HepG2 (cell line): ENCODE results near the gene KLHL40. TPM values are rescaled to one million over a fixed set of nuclear protein-coding genes. Genes with fewer than 3 reads are reported as not detected.
A peak's percentile ranks its signal among the peaks of the same experiment; 100 is the strongest.

Experiments used
- ATAC-seq: fragments of 200-7000 bp; cut with Tn5 transposase; 3 replicates; pipeline ENCODE4 v1.9.1; 2020; ENCODE audit warnings: mild to moderate bottlenecking, moderate library complexity
- BruUV-seq: library from RNA; stranded (reverse); fragments of 400-500 nt; replicated peaks from 2 replicates; lab custom pipeline; 2021; lab: Mats Ljungman, UMichigan
- CTCF ChIA-PET: fragments of 300-600 bp; formaldehyde crosslinking; extraction: SDS; loops from one replicate; lab custom pipeline; 2021; ENCODE audit warnings: low total read pairs, inconsistent platforms, low intra/inter-chr PET ratio; lab: Yijun Ruan, JAX
- POLR2A ChIA-PET: fragments of 350-600 bp; sonication (Branson Sonifier 250); formaldehyde crosslinking; loops from one replicate; lab custom pipeline; 2020; ENCODE audit warnings: antibody characterized with exemption, inconsistent platforms; lab: Yijun Ruan, JAX
- DNase-seq: peaks from one replicate; pipeline ENCODE4 v3.0.0-alpha.2; 2015; ENCODE audit warnings: low spot score
- FAIRE-seq: peaks from 3 replicates; lab custom pipeline; 2011; peaks lifted over from hg19 to GRCh38; lab: Jason Lieb, UNC
- H2AFZ ChIP-seq: one replicate; pipeline ENCODE4 v1.6.1; 2011; ENCODE audit warnings: low read length, inconsistent platforms
- H3K27ac ChIP-seq: fragments of 300-600 bp; 3 replicates; pipeline ENCODE4 v1.8.0; 2011; ENCODE audit warnings: mixed run types, mild to moderate bottlenecking, mixed read lengths, low read length, inconsistent platforms; ENCODE audit not compliant: insufficient read depth; ENCODE audit errors: extremely low read length
- H3K27me3 ChIP-seq, 2 experiments: fragments of 200-600 bp in 1 of 2; 2 replicates in 1 of 2; 3 replicates in 1 of 2; pipeline versions ENCODE4 v1.6.0 to v1.8.0; 2011; ENCODE audit warnings: low read length in 2 of 2, mild to moderate bottlenecking in 2 of 2, moderate library complexity in 2 of 2, inconsistent platforms in 1 of 2; ENCODE audit not compliant: insufficient read depth in 2 of 2, control insufficient read depth in 1 of 2
- H3K36me3 ChIP-seq, 2 experiments: fragments of 200-600 bp in 1 of 2; replicated peaks in 1 of 2; 2 replicates in 1 of 2; 3 replicates in 1 of 2; pipeline versions ENCODE4 v1.5.1 to v1.8.0; 2011; ENCODE audit warnings: low read length in 2 of 2, inconsistent platforms in 1 of 2; ENCODE audit not compliant: insufficient read depth in 2 of 2, control insufficient read depth in 1 of 2
- H3K4me1 ChIP-seq: 2 replicates; pipeline ENCODE4 v1.5.1; 2012; ENCODE audit warnings: low read length, inconsistent platforms; ENCODE audit not compliant: insufficient read depth
- H3K4me2 ChIP-seq: 2 replicates; pipeline ENCODE4 v1.6.0; 2011; ENCODE audit warnings: low read depth, low read length, inconsistent platforms
- H3K4me3 ChIP-seq, 3 experiments: fragments of 200-600 bp in 1 of 3; sonication (generic), shearing (Covaris generic) in 1 of 3; replicated peaks in 1 of 3; 2 replicates each; pipeline ENCODE4 v1.5.1; 2011 to 2016; ENCODE audit warnings: low read length in 3 of 3, inconsistent platforms in 2 of 3, low read depth in 2 of 3, mild to moderate bottlenecking in 2 of 3, control low read depth in 1 of 3, mixed read lengths in 1 of 3; ENCODE audit not compliant: insufficient read depth in 1 of 3
- H3K79me2 ChIP-seq: one replicate; pipeline ENCODE4 v1.6.1; 2011; ENCODE audit warnings: low read length, inconsistent platforms; ENCODE audit not compliant: insufficient read depth
- H3K9ac ChIP-seq: 2 replicates; pipeline ENCODE4 v1.6.0; 2011; ENCODE audit warnings: mild to moderate bottlenecking, low read depth, low read length, inconsistent platforms; ENCODE audit not compliant: insufficient read depth
- H3K9me3 ChIP-seq: 2 replicates; pipeline ENCODE4 v1.5.1; 2012; ENCODE audit warnings: mild to moderate bottlenecking, low read length
- H4K20me1 ChIP-seq: 2 replicates; pipeline ENCODE4 v1.6.0; 2011; ENCODE audit warnings: inconsistent platforms, mild to moderate bottlenecking, low read length, moderate library complexity; ENCODE audit not compliant: insufficient read depth
- ELK4 ChIP-seq: sonication (generic); formaldehyde crosslinking; IDR thresholded peaks from 2 replicates; pipeline ENCODE4 v1.9.0; 2021; ENCODE audit warnings: missing genetic modification reagents, borderline replicate concordance
- TARDBP ChIP-seq: sonication (generic); formaldehyde crosslinking; IDR thresholded peaks from 2 replicates; pipeline ENCODE4 v1.8.0; 2022; ENCODE audit warnings: mild to moderate bottlenecking, missing genetic modification reagents
- ZIK1 ChIP-seq: sonication (generic); formaldehyde crosslinking; IDR thresholded peaks from 2 replicates; pipeline ENCODE4 v1.5.0; 2020; ENCODE audit warnings: mild to moderate bottlenecking, low read depth, missing genetic modification reagents, borderline replicate concordance
- ZNF563 ChIP-seq: sonication (generic); formaldehyde crosslinking; IDR thresholded peaks from 2 replicates; pipeline ENCODE4 v1.8.0; 2022; ENCODE audit warnings: mild to moderate bottlenecking, moderate library complexity, missing genetic modification reagents
- ZNF672 ChIP-seq: sonication (generic); formaldehyde crosslinking; IDR thresholded peaks from 2 replicates; pipeline ENCODE4 v1.8.1; 2022; ENCODE audit warnings: missing genetic modification reagents
- WGBS: methylation state at CpG from one replicate; pipeline ENCODE4 v1.1.6; 2017; ENCODE audit warnings: low lambda C conversion rate; 5-methylcytosine and 5-hydroxymethylcytosine counted together
- in situ Hi-C: cut with HindIII; loops from 2 replicates; pipeline ENCODE4 v1.10.0; 2017; ENCODE audit warnings: low pct_unique_long_range_greater_than_20kb; ENCODE audit not compliant: extremely low pct_ligation_motif_present
- intact Hi-C: fragments of 100-400 bp; cut with micrococcal nuclease; formaldehyde crosslinking; loops from one replicate; pipeline ENCODE4 v1.10.0; 2022; ENCODE audit not compliant: unreplicated experiment
- polyA plus RNA-seq, 8 experiments: library from polyadenylated mRNA; depleted of rRNA in 3 of 8; stranded (reverse) in 7 of 8; unstranded in 1 of 8; fragments of >200 nt; fragmentation: Illumina TruSeq in 4 of 8; extraction: Trizol in 4 of 8; gene quantifications; 2 replicates each; pipeline versions ENCODE4 v1.2.1 to v1.2.3, GENCODE V29; 2011 to 2016; ENCODE audit warnings: low read depth in 4 of 8, missing spikeins in 1 of 8, mixed read lengths in 1 of 8; ENCODE audit not compliant: insufficient read depth in 1 of 8
- total RNA-seq, 5 experiments: library from RNA; depleted of rRNA; stranded (reverse); fragments of >200 nt; fragmentation: Illumina TruSeq; extraction: Trizol; gene quantifications; 2 replicates each; pipeline ENCODE4 v1.2.3, GENCODE V29; 2016; ENCODE audit warnings: low read depth in 1 of 5
- TF ChIP-seq, protein P1 (sequence below): sonication (generic); formaldehyde crosslinking; IDR thresholded peaks from 2 replicates; pipeline ENCODE4 v1.4.0; 2020; ENCODE audit warnings: missing genetic modification reagents

The KLHL40 gene
- total and polyA plus RNA-seq, 2 of the 13 experiments (the other 11 are each of a cell fraction or from before 2014, with no cell fraction given), result not detected

GRCh38 chr3:42656680-42657610, 28.4 kb upstream of the KLHL40 start:
- DNase-seq (no peak), ATAC-seq (peak; percentile 31; the same call in 2 of the 3 replicates)
- Histone ChIP-seq H3K27ac (no peak overlapping the region), H3K4me1 (peaks cover 54% of the 10 kb centered on the region), H3K4me3 (no peak overlapping the region), H3K79me2 (peaks cover 7% of the 10 kb centered on the region), H3K9ac (no peak overlapping the region)
- TF ChIP-seq, protein P1, sequence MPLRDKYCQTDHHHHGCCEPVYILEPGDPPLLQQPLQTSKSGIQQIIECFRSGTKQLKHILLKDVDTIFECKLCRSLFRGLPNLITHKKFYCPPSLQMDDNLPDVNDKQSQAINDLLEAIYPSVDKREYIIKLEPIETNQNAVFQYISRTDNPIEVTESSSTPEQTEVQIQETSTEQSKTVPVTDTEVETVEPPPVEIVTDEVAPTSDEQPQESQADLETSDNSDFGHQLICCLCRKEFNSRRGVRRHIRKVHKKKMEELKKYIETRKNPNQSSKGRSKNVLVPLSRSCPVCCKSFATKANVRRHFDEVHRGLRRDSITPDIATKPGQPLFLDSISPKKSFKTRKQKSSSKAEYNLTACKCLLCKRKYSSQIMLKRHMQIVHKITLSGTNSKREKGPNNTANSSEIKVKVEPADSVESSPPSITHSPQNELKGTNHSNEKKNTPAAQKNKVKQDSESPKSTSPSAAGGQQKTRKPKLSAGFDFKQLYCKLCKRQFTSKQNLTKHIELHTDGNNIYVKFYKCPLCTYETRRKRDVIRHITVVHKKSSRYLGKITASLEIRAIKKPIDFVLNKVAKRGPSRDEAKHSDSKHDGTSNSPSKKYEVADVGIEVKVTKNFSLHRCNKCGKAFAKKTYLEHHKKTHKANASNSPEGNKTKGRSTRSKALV (CRISPR knock-in tag), result no peak
- no peak for TF ChIP-seq ELK4 (CRISPR knock-in tag)
- no peak for TF ChIP-seq ZIK1
- no peak for TF ChIP-seq ZNF563
- no peak for TF ChIP-seq TARDBP
- TF ChIP-seq ZNF672, result no peak
- TF ChIP-seq, all 625 proteins: peak for 0
- no peak for FAIRE-seq
- POLR2A ChIA-PET, result no interaction called here
- Histone ChIP-seq H3K9me3 (no peaks in the 10 kb centered on the region), H2AFZ (no peak overlapping the region), H3K36me3 (no peaks in the 10 kb centered on the region), H3K27me3 (no peaks in the 10 kb centered on the region), H4K20me1 (no peaks in the 10 kb centered on the region), H3K4me2 (no peak overlapping the region)
- in situ Hi-C loops, result no loop called here
- intact Hi-C loops, result no loop called here
- 67% methylated on average over 3 of the region's 9 CpGs for WGBS
- BruUV-seq, result no TSS peak
- CTCF ChIA-PET, result no interaction called here
